AG20443 (cell line): Measurements from ENCODE around the gene SLC5A5.

Experiments
- DNase-seq: peaks from one replicate; pipeline ENCODE4 v3.0.0; 2012; ENCODE audit warnings: low spot score, mixed read lengths

SLC5A5 gene

DNA sequence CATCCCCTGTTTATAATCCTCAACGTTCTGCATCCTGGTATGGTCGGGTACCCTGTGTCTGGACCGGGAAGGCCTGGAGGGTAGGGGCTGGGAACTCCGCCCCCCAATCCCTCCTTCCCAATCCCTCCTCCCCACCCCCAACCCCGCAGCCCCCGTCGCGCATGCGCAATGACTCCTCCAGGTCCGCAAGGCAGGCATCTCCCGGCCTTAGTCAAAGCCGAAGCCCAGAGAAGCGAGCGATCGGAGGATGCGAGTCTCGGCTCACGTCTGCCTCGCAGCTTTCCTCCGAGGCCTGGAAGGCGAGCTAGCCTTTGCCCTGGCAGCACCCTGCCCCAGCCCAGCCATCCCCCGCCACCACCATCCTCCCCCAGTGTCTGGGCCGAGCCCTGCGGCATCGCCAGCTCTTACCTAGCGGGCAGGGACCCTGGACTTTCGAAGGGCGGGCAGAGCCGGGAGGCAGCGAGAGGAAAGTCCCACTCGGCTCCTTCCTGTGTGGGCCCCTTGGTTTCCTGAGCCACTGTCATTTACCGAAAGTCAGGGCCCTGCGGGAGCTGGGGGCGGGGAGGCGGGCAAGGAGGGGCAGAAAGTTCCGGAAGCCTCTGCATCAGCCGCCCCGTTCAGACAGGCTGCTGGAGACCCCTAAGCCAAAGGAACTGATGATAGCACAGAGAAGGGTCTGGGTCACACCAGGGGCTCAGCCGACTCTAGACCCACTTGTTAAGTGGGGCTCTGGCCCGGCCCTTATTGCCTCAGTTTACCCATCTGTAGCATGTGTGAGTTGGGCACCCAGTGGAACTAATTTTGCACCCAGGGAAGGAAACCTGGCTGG is 24.0 kb upstream of the SLC5A5 start, which contains the start of gene JAK3:
Gene JAK3 (minus strand): TSS at position 445 of the 829 bp plus-strand sequence. CDS start 3,565 bp downstream, outside the sequence.
- DNase-seq = peak; percentile 94

DNA sequence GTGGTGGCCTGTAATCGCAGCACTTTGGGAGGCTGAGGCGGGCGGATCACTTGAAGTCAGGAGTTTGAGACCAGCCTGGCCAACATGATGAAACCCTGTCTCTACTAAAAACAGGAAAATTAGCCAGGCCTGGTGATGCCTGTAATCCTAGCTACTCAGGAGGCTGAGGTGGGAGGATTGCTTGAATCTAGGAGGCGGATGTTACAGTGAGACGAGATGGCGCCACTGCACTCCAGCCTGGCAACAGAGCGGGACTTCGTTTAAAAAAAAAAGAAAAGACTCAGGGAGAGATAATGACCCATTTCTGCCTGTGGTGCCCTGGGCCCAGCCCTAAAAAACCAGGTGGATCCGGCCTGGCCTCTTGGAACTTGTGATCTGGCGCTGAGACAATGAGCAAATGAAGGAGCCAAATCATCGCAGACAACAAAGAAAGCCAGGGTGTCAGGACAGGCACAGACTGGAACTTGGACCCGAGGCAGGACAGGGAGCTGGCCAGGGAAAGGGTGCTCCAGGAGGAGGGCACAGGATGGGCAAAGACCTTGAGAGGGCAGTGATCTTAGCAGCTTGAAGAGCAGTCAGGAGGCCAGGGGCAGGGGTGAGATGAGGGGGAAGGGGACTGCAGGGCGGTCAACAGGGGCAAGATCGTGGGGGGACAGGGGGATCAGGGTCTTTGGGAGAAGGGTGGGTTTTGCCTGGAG is 23.0 kb upstream of the SLC5A5 start:
- no peak for DNase-seq

DNA sequence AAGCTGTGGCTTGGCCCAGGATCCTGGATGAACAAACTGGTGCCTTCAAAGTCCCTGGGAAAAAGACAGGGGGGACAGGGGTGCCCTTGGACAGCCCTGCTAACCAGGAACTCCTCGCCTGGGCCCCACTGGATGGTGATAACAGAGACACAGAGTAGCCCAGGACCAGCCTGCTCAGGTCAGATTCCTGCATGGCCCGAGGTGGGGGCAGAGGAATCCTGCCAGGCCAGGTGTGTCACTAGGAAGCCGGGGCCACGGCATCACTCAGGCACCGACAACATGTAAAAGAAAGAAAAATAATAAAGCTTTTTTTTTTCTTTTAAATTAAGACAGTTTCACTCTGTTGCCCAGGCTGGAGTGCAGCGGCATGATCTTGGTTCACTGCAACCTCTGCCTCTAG is 17.7 kb upstream of the SLC5A5 start:
- DNase-seq = no peak

DNA sequence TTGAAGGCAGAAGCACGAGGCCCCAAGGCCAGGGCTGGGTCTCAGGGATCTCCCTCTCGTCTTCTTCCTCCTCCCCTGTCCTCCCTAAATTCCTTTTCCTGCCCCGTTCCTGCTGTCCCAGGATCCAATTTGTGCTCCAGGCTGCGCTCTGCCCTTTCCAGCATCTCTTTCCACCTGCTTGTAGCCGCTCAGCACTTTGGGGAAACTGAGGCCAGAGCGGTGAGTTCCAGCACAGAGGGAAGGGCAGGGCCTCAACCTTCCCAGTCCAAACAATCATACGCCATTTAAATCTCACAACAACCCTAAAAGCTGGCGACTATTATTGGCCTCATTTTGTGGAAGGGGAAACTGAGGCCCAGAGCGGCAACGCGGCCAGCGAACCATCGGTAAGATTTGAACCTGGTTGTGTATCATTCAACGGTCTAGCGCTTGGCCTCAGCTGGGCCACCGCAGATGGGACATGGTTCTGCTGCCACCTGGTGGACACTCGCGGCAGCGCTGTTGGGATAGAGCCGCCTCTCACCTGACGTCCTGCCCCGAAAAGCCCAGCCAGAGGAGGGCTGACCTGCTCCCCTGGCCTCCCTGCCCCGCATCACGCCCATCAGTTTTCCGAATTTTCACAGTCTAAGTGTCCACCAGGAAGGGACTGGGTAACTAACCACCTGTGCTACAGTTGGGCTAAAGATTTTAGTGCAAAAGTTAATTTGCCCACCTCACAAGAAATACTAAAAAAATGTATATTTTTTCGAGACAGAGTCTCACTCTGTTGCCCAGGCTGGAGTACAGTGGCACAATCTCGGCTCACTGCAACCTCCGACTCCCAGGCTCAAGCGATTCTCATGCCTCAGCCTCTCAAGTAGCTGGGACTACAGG is 16.2 kb upstream of the SLC5A5 start:
- peak; percentile 88 for DNase-seq

DNA sequence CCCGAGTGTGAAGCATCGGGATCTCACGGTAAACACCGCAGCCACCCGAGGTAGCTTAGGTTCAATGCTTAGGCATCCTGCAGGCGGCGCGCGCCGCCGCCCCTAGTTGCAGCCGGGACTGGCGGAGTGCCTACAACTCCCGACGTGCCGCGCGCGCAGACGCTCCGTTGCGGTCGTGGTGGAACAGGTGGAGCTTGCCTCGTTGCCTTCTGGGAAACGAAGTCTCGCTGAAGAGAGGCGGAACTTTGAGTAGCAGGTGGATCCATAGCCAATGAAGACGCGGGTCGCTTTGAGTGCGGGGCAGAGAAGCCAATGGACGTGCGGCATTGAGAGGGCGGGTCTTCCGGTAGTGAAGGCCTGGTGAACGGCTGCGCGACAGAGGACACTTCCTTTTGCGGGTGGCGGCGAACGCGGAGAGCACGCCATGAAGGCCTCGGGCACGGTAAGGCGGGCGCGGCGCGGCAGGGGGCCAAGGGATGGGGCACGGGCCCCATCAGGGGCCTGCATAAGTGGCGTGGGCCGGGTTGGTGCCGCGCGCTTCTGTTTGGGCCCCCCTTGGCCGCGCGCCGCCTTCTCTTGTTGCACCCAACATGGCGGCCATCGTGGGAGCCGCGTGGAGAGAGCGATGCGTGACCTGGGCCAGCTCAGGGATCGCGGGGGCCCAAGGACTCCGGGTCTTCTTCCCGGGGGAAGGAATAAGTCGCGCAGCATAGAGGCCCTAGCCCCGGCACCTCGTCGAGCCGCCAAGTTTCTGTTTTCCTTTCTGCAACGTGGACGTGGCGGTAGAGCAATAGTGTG is 12.0 kb upstream of the SLC5A5 start, which contains the start of gene RPL18A:
Gene RPL18A (plus strand): TSS at position 378 of the 798 bp plus-strand sequence. CDS start 47 bp downstream, at position 425.
- DNase-seq = peak; percentile 98

DNA sequence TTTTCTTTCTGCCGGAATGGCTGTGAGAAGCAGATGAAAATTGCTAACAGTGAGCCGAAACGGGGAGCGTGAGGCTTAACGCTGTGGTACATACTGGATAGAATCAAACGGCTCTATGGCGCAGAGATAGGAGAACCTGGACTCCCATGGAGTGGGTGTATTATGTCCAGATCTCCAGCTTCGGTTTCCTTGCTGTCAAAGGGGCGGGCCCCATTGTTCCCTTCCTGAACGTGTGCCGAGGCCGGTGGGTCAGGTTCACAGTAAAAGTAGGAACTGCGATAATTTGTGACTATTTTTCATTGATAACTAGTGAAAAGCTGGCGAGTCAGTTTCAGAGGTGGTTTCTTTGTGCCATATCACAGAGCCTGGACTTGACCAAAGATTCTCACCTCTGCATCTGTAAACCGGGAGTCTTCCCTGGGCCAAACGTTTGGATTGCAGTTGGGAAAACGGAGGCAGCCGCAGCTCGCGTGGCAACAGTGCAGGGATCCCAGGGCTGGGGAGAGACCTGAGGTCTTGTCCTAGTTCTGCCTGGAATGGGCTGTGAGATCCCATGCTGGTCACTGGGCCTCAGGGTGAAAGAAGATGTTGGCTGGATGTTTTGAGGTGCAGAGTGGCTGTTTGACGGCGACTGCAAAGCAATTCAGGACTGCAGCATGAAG is 11.3 kb upstream of the SLC5A5 start:
- DNase-seq = no peak

DNA sequence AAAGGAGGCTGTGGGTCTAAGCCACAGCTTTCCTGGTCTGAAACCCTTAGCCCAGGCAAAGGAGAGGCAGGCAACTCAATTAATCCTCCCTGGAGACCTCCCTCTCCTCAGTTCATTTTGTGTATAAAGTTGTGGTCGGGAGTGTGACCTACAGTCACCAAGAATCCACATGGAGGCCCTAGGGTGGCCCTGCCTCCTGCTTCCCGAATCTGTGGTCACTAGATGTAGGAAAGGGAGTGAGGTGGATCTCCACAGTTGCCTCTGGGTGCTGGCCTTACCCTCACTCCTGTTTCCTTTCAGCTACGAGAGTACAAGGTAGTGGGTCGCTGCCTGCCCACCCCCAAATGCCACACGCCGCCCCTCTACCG is 10.8 kb upstream of the SLC5A5 start:
- DNase-seq = no peak

DNA sequence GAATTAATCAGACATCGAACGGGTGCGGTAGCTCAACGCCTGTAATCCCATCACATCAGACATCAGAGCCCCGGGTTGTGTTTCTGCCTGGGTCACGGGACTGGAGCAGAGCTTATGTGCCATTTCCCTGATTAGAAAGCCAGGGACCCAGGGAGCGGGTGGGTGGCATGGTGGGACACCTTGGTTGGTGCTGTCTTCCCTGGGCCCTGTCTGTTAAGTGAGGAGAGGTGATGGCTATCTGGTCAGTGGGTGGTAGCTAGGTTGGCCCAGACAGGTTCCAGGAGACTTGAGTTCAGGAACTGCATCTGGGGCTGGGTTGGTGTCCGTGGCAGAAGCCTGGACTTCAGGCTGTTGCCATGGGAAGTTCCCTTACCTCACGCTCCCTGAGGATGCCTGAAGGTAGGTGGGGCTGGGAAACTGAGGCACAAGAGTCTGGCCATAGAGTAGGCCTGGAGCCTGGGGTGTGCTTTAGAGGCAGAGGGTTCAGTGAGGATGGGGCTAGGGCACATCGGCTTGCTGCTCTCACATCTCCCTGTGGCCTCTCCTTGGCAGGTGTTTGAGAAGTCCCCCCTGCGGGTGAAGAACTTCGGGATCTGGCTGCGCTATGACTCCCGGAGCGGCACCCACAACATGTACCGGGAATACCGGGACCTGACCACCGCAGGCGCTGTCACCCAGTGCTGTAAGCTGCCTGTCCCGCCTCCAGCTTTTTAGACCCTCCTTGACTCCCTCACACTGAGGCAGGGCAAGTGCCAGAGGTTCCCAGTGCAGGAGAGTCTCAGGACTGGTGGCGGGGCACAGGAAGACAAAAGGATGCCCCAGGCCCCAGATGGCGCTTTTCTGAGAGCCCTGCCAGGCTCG is 10.0 kb upstream of the SLC5A5 start:
- no peak for DNase-seq

DNA sequence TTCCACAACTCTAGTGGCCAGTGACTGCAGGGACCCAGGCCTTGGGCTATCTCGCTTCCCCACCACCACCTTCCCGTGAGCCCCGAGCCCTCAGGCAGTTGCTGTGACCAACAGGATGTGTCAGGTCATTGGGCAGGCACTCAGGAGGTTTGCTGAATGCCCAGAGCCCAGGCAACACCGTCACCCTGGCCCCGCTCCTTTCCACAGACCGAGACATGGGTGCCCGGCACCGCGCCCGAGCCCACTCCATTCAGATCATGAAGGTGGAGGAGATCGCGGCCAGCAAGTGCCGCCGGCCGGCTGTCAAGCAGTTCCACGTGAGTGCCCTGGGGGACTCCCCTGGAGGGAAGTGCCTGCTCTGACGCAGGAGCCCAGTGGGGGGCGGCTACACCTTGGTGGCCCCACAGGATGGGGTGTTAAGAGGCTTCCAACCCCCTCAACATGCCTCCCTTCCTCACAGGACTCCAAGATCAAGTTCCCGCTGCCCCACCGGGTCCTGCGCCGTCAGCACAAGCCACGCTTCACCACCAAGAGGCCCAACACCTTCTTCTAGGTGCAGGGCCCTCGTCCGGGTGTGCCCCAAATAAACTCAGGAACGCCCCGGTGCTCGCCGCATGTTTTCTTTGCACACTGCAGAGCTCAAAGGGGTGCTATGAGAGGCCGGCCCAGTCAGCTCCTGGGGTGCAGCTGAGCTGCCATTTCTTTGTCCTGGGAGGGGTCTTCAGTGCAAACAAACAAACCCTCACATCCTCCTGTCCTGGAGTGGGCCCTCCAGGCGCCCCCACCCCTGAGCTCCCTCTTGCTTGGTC is 8.8 kb upstream of the SLC5A5 start:
- no peak for DNase-seq

DNA sequence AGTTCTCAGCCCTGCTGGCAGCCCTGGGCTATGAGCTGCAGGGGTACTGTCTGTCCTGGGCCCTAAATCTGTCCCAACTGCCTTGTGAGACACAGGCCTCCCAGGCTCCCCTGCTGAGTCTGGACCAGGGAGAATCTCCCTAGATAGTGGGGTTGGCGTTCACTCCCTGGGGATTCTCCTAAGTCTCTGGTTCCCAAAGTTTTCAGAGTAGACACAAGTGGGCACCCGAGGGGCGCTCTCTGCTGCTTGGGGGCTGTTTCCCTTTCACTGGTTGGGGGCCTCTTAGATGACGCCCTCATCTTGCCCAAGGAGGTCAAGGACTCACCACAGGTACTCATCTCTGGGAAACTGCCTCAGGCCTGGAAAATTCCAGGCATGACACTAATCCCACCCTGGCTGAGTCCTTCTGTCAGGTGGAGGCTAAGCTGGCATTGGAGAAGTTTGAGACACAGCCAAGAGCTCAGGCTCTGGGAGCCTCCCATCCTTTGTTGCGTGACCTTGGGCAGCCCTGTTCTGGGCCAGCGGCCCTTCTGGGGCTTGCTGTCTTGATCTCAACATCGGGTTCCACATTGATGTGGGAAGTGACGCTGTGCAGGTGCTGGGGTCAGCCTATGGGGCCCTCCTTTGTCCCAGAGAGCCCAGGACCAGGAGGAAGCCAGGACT is 8.1 kb upstream of the SLC5A5 start:
- DNase-seq = no peak

DNA sequence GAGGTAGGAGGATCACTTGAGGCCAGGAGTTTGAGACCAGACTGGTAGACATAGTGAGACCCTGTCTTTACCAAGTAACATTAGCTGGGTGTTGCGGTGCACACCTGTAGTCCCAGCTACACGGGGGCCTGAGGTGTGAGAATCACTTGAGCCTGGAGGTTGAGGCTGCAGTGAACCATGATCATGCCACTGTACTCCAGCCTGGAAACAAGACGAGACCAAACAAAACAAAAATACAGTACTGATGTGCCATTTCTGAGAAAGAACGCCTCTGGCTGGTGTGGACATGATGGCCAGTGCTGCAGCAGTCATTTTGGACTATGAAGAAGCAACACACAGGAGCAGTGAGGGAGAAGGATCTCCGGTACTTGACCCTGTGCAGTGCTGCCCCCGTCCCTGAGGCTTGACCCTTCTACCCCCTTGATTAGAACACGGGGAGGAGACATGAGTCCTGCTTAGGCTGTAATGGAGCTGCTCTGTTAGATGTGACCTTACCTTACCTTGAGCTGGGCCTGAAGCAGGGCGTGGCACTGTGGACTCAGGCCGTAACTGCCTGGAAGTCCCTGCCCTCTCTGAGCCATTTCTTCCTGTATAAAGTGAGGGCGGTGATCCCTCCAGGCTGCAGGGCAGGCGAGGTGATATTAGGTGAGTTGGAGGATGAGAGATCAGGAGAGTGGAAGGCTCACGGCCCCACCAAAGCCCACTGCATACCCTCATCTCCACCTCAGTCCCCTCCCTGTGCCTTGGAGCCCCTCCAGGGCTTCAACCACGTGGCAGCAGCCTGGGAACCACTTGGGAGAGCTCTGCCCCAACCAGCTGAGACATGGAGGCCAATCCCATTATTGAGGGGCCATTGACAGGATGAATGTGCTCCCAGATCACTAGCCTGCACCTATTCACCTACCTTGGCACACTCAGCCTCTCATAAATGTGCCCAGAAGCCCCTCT is 6.1 kb upstream of the SLC5A5 start:
- no peak for DNase-seq

DNA sequence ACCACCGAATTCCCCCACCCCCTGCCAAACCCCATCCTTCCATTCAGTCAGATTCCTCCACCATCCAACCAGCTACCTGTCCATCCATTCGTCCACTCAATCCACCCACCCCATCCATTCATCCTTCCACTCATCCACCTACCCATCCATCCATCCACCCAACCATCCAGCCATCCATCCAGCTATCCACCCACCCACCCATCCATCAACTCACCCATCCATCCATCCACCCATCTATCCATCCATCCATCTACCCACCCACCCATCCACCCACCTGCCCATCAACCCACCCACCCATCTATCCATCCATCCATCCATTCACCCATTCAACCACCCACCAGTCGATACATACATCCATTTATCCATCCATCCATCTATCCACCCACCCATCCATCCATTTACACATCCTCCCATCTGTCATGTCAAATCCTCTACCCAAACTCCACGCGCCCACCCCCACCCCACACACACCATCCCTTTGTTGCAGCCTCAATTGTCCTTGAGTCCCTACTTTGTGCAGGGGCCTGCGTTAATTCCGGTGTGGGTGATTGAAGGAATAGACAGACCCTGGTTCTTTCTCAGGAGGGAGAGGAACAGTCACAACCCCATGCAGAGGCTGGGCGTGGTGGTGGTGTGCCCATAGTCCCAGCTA is 5.3 kb upstream of the SLC5A5 start:
- DNase-seq = no peak

DNA sequence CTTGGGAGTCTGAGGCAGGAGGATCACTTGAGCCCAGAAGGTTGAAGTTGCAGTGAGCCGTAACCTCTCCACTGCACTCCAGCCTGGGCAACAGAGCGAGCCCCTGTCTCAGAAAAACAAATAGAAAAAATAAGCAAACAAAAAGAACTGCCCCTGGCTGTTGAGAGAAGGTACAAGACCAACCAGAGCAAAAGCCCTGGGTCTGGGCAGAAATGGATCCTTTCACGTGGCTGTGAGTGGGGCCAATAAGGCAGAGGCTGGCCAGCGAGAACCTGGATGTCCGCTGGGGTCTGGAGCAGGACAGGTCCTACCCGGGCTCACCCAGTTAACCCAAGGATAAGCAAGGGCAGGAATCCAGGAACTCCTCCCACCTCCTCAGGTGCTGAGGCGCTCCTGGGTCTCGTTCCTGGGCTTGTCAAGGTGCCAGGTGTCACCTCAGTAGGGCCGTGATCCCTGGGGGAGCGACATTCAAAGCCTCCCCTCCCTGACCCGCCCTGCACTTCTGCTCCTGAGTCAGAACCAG is 4.7 kb upstream of the SLC5A5 start:
- no peak for DNase-seq

DNA sequence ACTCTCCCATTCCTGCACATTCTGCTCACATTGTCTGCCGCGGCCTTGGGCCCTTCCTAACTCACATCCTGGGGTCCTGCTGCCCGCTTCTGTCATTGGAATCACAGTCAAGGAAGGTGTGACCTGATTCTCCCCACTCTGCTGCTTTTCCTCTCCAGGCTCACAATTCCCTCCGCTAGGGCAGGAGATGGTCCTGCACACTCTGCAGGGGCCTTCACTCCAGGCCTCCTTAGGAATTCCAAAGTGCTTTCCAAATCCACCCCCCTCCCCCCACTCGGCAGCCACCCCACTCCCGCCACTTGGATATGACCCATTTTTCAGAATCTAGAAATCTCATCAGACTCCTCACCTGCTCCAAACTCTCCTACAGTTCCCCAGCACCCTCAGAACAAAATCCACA is 3.1 kb upstream of the SLC5A5 start:
- no peak for DNase-seq

DNA sequence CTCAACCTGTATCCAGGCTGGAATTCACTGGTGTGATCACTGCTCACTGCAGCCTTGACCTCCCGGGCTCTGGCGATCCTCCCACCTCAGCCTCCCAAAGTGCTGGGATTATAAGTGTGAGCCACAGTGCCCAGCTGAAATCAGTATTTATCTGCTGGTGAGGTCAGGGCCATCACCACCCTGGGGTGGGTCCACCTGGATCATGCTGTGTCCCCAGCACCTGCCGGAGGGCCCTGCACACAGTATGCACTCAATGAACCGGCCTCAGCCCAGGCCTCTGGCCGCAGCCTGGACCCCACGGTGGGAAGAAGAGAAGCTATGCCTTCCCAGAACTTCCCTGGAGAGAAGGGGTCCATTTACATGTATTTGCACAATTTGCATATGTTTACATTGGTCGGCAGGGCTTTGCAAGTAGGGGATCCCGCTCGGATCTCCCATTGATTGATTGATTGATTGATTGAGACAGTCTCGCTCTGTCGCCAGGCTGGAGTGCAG is 2.6 kb upstream of the SLC5A5 start:
- no peak for DNase-seq
